Large intestine (tissue), 3 donors: Measurements from ENCODE around the gene STS. TPM values are rescaled to one million over a fixed set of nuclear protein-coding genes. Genes with fewer than 3 reads are reported as not detected.

Experiments
- DNase-seq, 2 donors: peaks; one replicate each; pipeline versions ENCODE4 v3.0.0 to v3.0.0-alpha.2; 2013
- H3K27ac ChIP-seq: one replicate; pipeline ENCODE4 v1.5.1; 2013; ENCODE audit warnings: low read length
- H3K27me3 ChIP-seq: 2 replicates; pipeline ENCODE4 v1.6.1; 2013; ENCODE audit warnings: low read length; ENCODE audit not compliant: control insufficient read depth, insufficient read depth
- H3K36me3 ChIP-seq: 2 replicates; pipeline ENCODE4 v1.6.1; 2013; ENCODE audit warnings: low read length; ENCODE audit not compliant: control insufficient read depth, insufficient read depth
- H3K4me1 ChIP-seq: one replicate; pipeline ENCODE4 v1.6.1; 2013; ENCODE audit warnings: low read length; ENCODE audit not compliant: control insufficient read depth, insufficient read depth
- H3K4me3 ChIP-seq: one replicate; pipeline ENCODE4 v1.5.1; 2013; ENCODE audit warnings: low read length
- H3K9me3 ChIP-seq: one replicate; pipeline ENCODE4 v1.6.1; 2013; ENCODE audit warnings: mild to moderate bottlenecking, low read depth, low read length, moderate library complexity; ENCODE audit not compliant: control insufficient read depth
- WGBS: methylation state at CpG from one replicate; pipeline ENCODE4 v1.1.5; 2013; ENCODE audit warnings: low lambda C conversion rate; ENCODE audit not compliant: insufficient coverage; 5-methylcytosine and 5-hydroxymethylcytosine counted together
- polyA plus RNA-seq: library from polyadenylated mRNA; unstranded; fragments of 120-200 nt; gene quantifications from one replicate; pipeline ENCODE4 v1.2.1, GENCODE V29; 2013

The STS gene
- polyA plus RNA-seq, 1 donor: 3.5 TPM

GRCh38 chrX:7153231-7153630 is 5.7 kb downstream of the STS start:
- Histone ChIP-seq H3K4me3 (no peak overlapping the region), H3K36me3 (no peaks in the 10 kb centered on the region), H3K27ac (no peak overlapping the region), H3K9me3 (no peaks in the 10 kb centered on the region), H3K4me1 (no peaks in the 10 kb centered on the region), H3K27me3 (no peaks in the 10 kb centered on the region)
- no peak for DNase-seq
- WGBS: 85% methylated on average over 2 of the region's 2 CpGs

DNA sequence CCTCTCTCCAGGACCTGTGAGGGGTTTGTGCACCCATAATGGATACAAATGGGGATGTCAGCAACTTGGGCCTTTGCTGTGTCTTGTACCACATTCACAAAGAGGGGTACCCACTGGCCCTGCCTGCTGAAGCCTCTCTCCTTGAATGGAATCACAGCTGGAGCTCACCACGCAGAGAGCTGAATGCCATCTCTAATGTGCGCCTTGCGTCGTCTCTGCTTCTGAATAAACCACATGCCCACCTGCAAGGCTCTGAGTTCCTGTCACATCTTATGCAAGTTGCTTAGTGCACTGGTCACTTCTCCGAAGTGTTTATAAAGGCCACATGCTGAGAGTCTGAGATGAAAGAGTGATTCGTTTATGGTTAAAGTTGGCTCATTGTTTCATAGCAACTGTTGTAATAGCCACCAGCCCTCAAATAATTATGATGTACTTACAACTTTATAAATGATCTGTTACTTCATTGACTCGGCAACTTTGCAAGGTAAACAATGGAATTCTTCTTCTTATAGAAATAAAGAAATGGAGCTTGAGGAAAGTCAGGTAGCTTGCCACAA is 6.6 kb downstream of the STS start:
- no CpG with 5 or more reads among the region's 7 CpGs for WGBS
- no peaks in the 10 kb centered on the region for H3K4me1 ChIP-seq
- no peaks in the 10 kb centered on the region for H3K36me3 ChIP-seq
- no peak for DNase-seq
- H3K27me3 ChIP-seq: no peaks in the 10 kb centered on the region
- H3K9me3 ChIP-seq: no peaks in the 10 kb centered on the region
- H3K27ac ChIP-seq: no peak overlapping the region
- no peak overlapping the region for H3K4me3 ChIP-seq

- no peaks in the 10 kb centered on the region for H3K9me3 ChIP-seq
- H3K27ac ChIP-seq: no peak overlapping the region
- no peaks in the 10 kb centered on the region for H3K27me3 ChIP-seq
- no peak for DNase-seq
- WGBS: no CpG with 5 or more reads among the region's 1 CpG
- no peak overlapping the region for H3K4me3 ChIP-seq
- no peaks in the 10 kb centered on the region for H3K36me3 ChIP-seq
- no peaks in the 10 kb centered on the region for H3K4me1 ChIP-seq
Observed at GRCh38 chrX:7155163-7155562, 7.7 kb downstream of the STS start.

GRCh38 chrX:7156879-7157278 is 9.4 kb downstream of the STS start:
- no peaks in the 10 kb centered on the region for H3K27me3 ChIP-seq
- WGBS: no CpG with 5 or more reads among the region's 3 CpGs
- H3K9me3 ChIP-seq: no peaks in the 10 kb centered on the region
- no peaks in the 10 kb centered on the region for H3K4me1 ChIP-seq
- H3K4me3 ChIP-seq: no peak overlapping the region
- H3K36me3 ChIP-seq: no peaks in the 10 kb centered on the region
- DNase-seq: no peak
- H3K27ac ChIP-seq: no peak overlapping the region

DNA sequence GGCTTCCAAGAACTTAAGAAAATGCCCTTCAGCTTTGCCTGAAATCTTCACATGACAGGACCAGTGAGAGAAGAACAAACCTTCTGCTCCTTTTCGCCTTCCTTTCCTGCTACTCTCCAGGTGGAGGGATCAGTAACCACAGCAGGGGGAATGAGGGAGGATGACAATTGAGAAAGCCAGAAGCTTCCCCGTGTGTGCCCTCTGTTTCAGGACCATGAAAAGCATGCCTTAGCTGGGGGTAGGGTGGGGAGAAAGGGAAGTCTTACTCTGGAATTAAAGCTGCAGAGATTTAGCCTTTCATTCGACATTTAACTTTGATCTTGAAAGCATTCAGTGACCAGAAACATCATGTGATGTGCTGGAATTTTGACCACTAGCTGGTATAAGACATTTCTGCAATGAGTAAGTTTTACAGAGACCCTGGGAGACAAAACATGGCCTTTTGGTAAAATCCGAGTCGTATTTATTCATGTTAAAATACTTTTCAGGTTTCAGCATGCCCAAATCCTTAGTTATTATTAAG is 11.0 kb downstream of the STS start:
- no peaks in the 10 kb centered on the region for H3K4me1 ChIP-seq
- no peaks in the 10 kb centered on the region for H3K9me3 ChIP-seq
- no peak overlapping the region for H3K27ac ChIP-seq
- no peak for DNase-seq
- no peaks in the 10 kb centered on the region for H3K36me3 ChIP-seq
- no peak overlapping the region for H3K4me3 ChIP-seq
- no peaks in the 10 kb centered on the region for H3K27me3 ChIP-seq
- WGBS: no CpG with 5 or more reads among the region's 5 CpGs

DNA sequence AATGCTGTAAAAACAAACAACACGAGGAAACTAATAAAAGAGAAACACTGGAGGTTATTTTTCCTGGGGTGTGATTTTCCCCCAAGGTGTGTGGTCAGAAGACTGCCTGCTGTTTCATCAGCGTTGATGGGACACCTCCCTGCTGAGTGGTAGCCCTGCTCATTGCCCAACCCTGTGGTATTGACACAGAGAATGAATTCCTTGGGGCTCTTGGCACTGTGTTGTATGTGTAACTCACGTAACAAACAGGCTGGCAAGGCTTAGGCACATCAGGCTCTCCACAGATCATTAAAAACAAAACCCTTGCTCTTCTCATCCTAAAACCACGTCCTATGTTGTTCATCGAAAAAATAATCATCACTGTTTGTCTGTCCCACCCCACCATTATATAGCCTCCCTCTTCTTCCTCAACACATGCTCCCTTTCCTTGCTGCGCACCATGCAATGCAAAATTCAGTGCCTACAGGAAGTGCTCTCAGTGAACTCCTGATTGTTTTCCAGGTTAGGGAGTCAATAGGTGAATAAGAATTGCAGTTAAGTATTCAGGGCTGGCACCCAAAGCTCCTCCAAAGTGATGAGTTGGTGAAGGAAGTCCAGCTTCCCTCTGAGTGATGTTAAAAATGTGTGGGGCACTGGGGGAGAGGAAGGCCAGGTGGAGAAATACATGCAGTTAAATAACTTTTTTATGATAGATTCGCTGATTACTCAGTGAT is 11.8 kb downstream of the STS start:
- no peaks in the 10 kb centered on the region for H3K9me3 ChIP-seq
- no peak overlapping the region for H3K4me3 ChIP-seq
- no peaks in the 10 kb centered on the region for H3K27me3 ChIP-seq
- H3K27ac ChIP-seq: no peak overlapping the region
- WGBS: no CpG with 5 or more reads among the region's 7 CpGs
- no peaks in the 10 kb centered on the region for H3K4me1 ChIP-seq
- H3K36me3 ChIP-seq: no peaks in the 10 kb centered on the region
- DNase-seq: no peak

- H3K9me3 ChIP-seq: no peaks in the 10 kb centered on the region
- no peaks in the 10 kb centered on the region for H3K27me3 ChIP-seq
- no peak overlapping the region for H3K4me3 ChIP-seq
Observed at GRCh38 chrX:7163146-7163677, 15.7 kb downstream of the STS start.

DNA sequence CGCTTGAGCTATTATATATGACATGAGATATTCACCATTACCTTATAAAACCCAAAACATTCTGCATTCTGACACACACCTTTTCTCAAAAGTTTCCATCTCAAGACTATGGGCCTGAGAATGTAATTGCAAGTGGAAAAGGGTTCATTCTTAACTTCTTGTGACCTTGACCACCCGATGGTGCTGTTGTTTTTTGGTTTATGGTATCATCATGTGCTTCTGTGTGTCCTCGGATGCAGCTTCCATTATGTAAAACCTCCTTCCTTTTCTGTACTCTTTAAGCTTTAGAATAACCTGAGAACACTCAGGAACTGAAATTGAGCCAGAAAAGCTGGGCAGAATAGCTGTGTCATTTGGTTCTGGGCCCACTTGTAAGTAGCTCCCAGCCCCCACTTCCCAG is 16.7 kb downstream of the STS start:
- Histone ChIP-seq H3K27me3 (no peaks in the 10 kb centered on the region), H3K27ac (no peak overlapping the region), H3K4me3 (no peak overlapping the region), H3K4me1 (no peaks in the 10 kb centered on the region), H3K36me3 (no peaks in the 10 kb centered on the region), H3K9me3 (no peaks in the 10 kb centered on the region)
- WGBS: no CpG with 5 or more reads among the region's 3 CpGs
- no peak for DNase-seq

More at GRCh38 chrX:7163146-7163677, 15.7 kb downstream of the STS start:
- Histone ChIP-seq H3K27ac (no peak overlapping the region), H3K4me1 (no peaks in the 10 kb centered on the region), H3K36me3 (no peaks in the 10 kb centered on the region)
- no CpG with 5 or more reads among the region's 1 CpG for WGBS
- no peak for DNase-seq

DNA sequence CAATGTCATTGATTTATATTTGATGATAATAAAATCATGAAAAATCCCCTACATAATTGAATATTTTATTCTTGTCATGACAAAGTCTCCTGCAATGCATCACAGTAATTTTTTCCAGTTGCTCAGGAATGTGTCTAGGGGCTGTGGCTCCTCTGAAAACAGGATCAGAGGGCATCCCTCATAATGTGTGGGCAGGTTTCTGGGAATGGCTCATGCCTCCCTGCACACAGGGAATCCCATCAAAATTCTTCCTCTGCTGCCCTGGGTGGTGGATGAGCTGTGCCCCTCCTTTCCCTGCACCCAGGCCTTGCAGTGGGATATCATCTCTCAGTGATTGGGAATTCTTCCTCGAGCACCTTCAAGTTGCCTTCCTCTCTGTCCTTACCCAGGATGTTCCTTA is 20.9 kb downstream of the STS start:
- H3K36me3 ChIP-seq: no peaks in the 10 kb centered on the region
- no CpG with 5 or more reads among the region's 1 CpG for WGBS
- no peaks in the 10 kb centered on the region for H3K9me3 ChIP-seq
- no peak overlapping the region for H3K4me3 ChIP-seq
- DNase-seq: no peak
- no peaks in the 10 kb centered on the region for H3K4me1 ChIP-seq
- no peaks in the 10 kb centered on the region for H3K27me3 ChIP-seq
- H3K27ac ChIP-seq: no peak overlapping the region

GRCh38 chrX:7169627-7170026 is 22.1 kb downstream of the STS start:
- no CpG with 5 or more reads among the region's 3 CpGs for WGBS
- Histone ChIP-seq H3K36me3 (no peaks in the 10 kb centered on the region), H3K4me3 (no peak overlapping the region), H3K4me1 (no peaks in the 10 kb centered on the region), H3K27me3 (no peaks in the 10 kb centered on the region), H3K27ac (no peak overlapping the region), H3K9me3 (no peaks in the 10 kb centered on the region)
- DNase-seq: no peak
